IPS-15b (cell line): ENCODE results near the gene BSG.

Experiments used
- H3K27me3 ChIP-seq: one replicate; pipeline ENCODE4 v1.6.1; 2013; ENCODE audit warnings: low read length; ENCODE audit not compliant: control insufficient read depth, insufficient read depth
- H3K36me3 ChIP-seq: one replicate; pipeline ENCODE4 v1.6.1; 2013; ENCODE audit warnings: low read length; ENCODE audit not compliant: control insufficient read depth, insufficient read depth
- H3K4me1 ChIP-seq: one replicate; pipeline ENCODE4 v1.6.1; 2013; ENCODE audit warnings: mild to moderate bottlenecking, low read length; ENCODE audit not compliant: control insufficient read depth, insufficient read depth
- H3K4me3 ChIP-seq: one replicate; pipeline ENCODE4 v1.5.1; 2013; ENCODE audit warnings: low read depth, low read length
- H3K9ac ChIP-seq: one replicate; pipeline ENCODE4 v1.6.1; 2013; ENCODE audit warnings: low read depth, mild to moderate bottlenecking, low read length
- H3K9me3 ChIP-seq: one replicate; pipeline ENCODE4 v1.6.1; 2013; ENCODE audit warnings: mild to moderate bottlenecking, low read length; ENCODE audit not compliant: control insufficient read depth, insufficient read depth

The BSG gene

DNA sequence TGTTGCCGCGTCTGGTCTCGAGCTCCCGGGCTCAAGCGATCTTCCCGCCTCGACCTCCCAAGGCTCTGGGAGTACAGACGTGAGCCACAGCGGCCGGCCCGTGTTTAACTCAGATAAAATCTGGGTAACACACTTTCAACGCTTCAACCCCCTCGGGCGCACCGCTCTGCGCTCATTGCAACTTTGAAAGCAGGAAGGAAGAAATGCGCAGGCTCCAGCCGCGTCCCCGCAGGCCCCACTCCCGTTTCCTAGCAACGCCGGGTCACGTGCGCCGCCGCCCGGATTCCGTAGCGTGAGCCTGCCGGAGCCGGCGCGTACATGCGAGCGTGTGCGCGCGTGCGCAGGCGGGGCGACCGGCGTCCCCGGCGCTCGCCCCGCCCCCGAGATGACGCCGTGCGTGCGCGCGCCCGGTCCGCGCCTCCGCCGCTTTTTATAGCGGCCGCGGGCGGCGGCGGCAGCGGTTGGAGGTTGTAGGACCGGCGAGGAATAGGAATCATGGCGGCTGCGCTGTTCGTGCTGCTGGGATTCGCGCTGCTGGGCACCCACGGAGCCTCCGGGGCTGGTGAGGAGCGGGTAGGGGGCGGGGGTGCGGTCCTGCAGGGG lies at the start of gene BSG:
BSG (plus strand) TSS at position 457 of the 603 bp plus-strand sequence; CDS start at position 496, 39 bp downstream.
- Histone ChIP-seq H3K27me3 (no peaks in the 10 kb centered on the region), H3K36me3 (peaks cover 8% of the 10 kb centered on the region), H3K4me3 (peak within 1 kb of the TSS; percentile 95), H3K4me1 (peaks cover 6% of the 10 kb centered on the region), H3K9me3 (no peaks in the 10 kb centered on the region), H3K9ac (peak within 1 kb of the TSS; percentile 92)

GRCh38 chr19:522726-523125 lies 49.7 kb upstream of the BSG start:
- Histone ChIP-seq H3K4me3 (no peak overlapping the region), H3K36me3 (no peaks in the 10 kb centered on the region), H3K4me1 (no peaks in the 10 kb centered on the region), H3K9me3 (no peaks in the 10 kb centered on the region), H3K9ac (no peak overlapping the region), H3K27me3 (peaks cover 4% of the 10 kb centered on the region)

- Histone ChIP-seq H3K27me3 (peaks cover 4% of the 10 kb centered on the region), H3K36me3 (no peaks in the 10 kb centered on the region), H3K4me1 (no peaks in the 10 kb centered on the region), H3K4me3 (no peak overlapping the region), H3K9ac (no peak overlapping the region), H3K9me3 (no peaks in the 10 kb centered on the region)
Observed at GRCh38 chr19:524062-524674, 48.2 kb upstream of the BSG start.

DNA sequence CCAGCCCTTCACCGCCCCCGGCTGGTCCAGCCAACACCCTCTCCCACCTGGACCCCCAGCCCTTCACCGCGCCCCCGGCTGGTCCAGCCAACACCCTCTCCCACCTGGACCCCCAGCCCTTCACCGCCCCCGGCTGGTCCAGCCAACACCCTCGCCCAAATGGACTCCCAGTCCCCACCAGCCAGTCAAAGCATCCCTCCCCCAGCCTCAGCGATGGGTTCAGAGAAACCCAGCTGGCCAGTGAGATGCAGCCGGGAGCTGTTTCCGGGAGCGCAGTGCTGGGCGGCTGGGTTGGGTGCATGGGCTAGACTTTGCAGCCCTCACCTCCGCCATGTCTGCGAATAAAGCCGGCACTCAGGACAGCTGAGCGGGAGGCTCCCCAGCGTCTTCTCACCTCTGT lies 47.4 kb upstream of the BSG start:
- no peak overlapping the region for H3K9ac ChIP-seq
- peaks cover under 1% of the 10 kb centered on the region for H3K27me3 ChIP-seq
- H3K4me3 ChIP-seq = no peak overlapping the region
- no peaks in the 10 kb centered on the region for H3K9me3 ChIP-seq
- no peaks in the 10 kb centered on the region for H3K36me3 ChIP-seq
- H3K4me1 ChIP-seq = no peaks in the 10 kb centered on the region

GRCh38 chr19:525857-526419 lies 46.5 kb upstream of the BSG start:
- Histone ChIP-seq H3K9ac (no peak overlapping the region), H3K4me1 (no peaks in the 10 kb centered on the region), H3K9me3 (no peaks in the 10 kb centered on the region), H3K27me3 (no peaks in the 10 kb centered on the region), H3K36me3 (no peaks in the 10 kb centered on the region), H3K4me3 (no peak overlapping the region)

- no peaks in the 10 kb centered on the region for H3K27me3 ChIP-seq
- H3K36me3 ChIP-seq = peaks cover 10% of the 10 kb centered on the region
- peaks cover 3% of the 10 kb centered on the region for H3K4me1 ChIP-seq
- peak overlapping the region; percentile 24 for H3K9ac ChIP-seq
- H3K9me3 ChIP-seq = no peaks in the 10 kb centered on the region
- peak overlapping the region; percentile 65 for H3K4me3 ChIP-seq
Observed at GRCh38 chr19:530134-531008, 42.0 kb upstream of the BSG start.

- no peaks in the 10 kb centered on the region for H3K27me3 ChIP-seq
- H3K4me3 ChIP-seq = peak overlapping the region; percentile 65
- H3K36me3 ChIP-seq = peaks cover 18% of the 10 kb centered on the region
- peaks cover 3% of the 10 kb centered on the region for H3K4me1 ChIP-seq
- H3K9ac ChIP-seq = peak overlapping the region; percentile 24
- no peaks in the 10 kb centered on the region for H3K9me3 ChIP-seq
Observed at GRCh38 chr19:531009-531752, 41.2 kb upstream of the BSG start.

DNA sequence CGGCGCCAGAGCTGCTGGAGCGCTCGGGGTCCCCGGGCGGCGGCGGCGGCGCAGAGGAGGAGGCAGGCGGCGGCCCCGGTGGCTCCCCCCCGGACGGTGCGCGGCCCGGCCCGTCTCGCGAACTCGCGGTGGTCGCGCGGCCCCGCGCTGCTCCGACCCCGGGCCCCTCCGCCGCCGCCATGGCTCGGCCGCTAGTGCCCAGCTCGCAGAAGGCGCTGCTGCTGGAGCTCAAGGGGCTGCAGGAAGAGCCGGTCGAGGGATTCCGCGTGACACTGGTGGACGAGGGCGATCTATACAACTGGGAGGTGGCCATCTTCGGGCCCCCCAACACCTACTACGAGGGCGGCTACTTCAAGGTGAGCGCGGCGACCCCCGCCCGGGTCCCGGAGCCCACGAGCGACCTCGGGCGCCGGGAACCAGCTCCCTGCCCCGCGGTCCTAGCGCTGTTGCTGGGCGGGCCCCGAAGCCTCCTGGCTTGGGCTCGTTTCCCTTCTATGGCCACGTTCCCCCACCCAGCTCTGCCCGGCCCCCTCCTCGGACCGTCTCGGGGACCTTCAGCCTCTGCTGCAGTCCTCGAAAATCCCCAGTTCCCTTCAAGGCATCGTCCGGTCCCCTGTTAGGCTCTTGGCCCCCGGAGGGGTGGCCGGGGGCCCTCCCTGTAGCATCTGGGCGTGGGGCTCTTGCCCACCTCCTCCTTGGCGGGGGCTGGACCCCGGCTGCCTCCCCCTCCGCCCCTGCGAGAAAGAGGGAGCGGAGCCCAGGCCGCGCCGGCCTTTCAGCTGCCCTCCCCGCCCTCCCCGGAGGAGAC lies 40.4 kb upstream of the BSG start, which contains the start of gene CDC34:
CDC34 (plus strand) TSS at position 8 of the 808 bp plus-strand sequence; CDS start at position 180, 172 bp downstream.
- no peaks in the 10 kb centered on the region for H3K27me3 ChIP-seq
- H3K9ac ChIP-seq = peak within 1 kb of the TSS; percentile 76
- peaks cover 3% of the 10 kb centered on the region for H3K4me1 ChIP-seq

GRCh38 chr19:532561-533363 lies 39.6 kb upstream of the BSG start:
- Histone ChIP-seq H3K36me3 (peaks cover 27% of the 10 kb centered on the region), H3K9me3 (no peaks in the 10 kb centered on the region), H3K9ac (peak overlapping the region; percentile 76), H3K4me1 (peaks cover 3% of the 10 kb centered on the region), H3K4me3 (peak overlapping the region; percentile 78), H3K27me3 (no peaks in the 10 kb centered on the region)

More for the DNA sequence above, 40.4 kb upstream of the BSG start, which contains the start of gene CDC34:
- H3K36me3 ChIP-seq = peaks cover 26% of the 10 kb centered on the region
- no peaks in the 10 kb centered on the region for H3K9me3 ChIP-seq
- H3K4me3 ChIP-seq = peak within 1 kb of the TSS; percentile 78
